ENCODE measurements around the gene ALDH1A1. TPM values are rescaled to one million over a fixed set of nuclear protein-coding genes. Genes with fewer than 3 reads are reported as not detected.

Gene ALDH1A1
- total and polyA plus RNA-seq, 2 donors (not counting 3 experiments of a cell fraction or from before 2014, with no cell fraction given) = 91.1 to 287 TPM

- Histone ChIP-seq H3K27ac (ENCODE audit: insufficient read depth, low read depth, low read length) (no peak overlapping the region), H3K36me3 (ENCODE audit: control insufficient read depth in 2 of 2, extremely low read depth in 1 of 2, insufficient read depth in 2 of 2, low read length in 2 of 2) (peaks cover 0 to 5% of the 10 kb centered on the region in 2 experiments), H3K9me3 (replicated peaks; ENCODE audit: control insufficient read depth, insufficient read depth, low read length) (no peaks in the 10 kb centered on the region), H3K4me1 (ENCODE audit: control insufficient read depth, extremely low read depth, insufficient read depth, low read length) (no peaks in the 10 kb centered on the region), H3K4me3 (replicated peaks in 1 of 3; ENCODE audit: insufficient read depth in 1 of 3, low read depth in 1 of 3, low read length in 3 of 3) (no peak overlapping the region), H3K9me1 (replicated peaks; ENCODE audit: control insufficient read depth, extremely low read depth, insufficient read depth, low read length) (no peaks in the 10 kb centered on the region), H3K79me2 (ENCODE audit: control insufficient read depth, insufficient read depth, low read length) (no peaks in the 10 kb centered on the region), H3K9ac (replicated peaks; ENCODE audit: extremely low read depth, insufficient read depth, low read length) (no peak overlapping the region), H2AFZ (ENCODE audit: low read depth, low read length) (no peak overlapping the region), H3K27me3 (ENCODE audit: control insufficient read depth in 2 of 2, insufficient read depth in 2 of 2, low read length in 2 of 2) (no peaks in the 10 kb centered on the region), H3K4me2 (ENCODE audit: insufficient read depth, low read length) (no peak overlapping the region), H4K20me1 (replicated peaks; ENCODE audit: control insufficient read depth, extremely low read depth, insufficient read depth, low read length) (no peaks in the 10 kb centered on the region)
- ChIA-PET CTCF (no interaction called here), POLR2A (no interaction called here)
- no TSS peak for BruUV-seq (replicated peaks)
- TF ChIP-seq CTCF (IDR thresholded peaks at IDR 0.05; ENCODE audit: extremely low read depth in 1 of 2, insufficient read depth in 1 of 2, low read depth in 1 of 2, low read length in 2 of 2) (no peak), POLR2AphosphoS5 (IDR thresholded peaks at IDR 0.05; ENCODE audit: insufficient read depth, low read depth, low read length) (no peak), MAX (IDR thresholded peaks at IDR 0.05; ENCODE audit: insufficient read depth, insufficient read length) (no peak), EZH2 (IDR thresholded peaks at IDR 0.05; ENCODE audit: borderline replicate concordance, low read depth, low read length, severe bottlenecking) (no peak), FOS (IDR thresholded peaks at IDR 0.05; ENCODE audit: borderline replicate concordance, insufficient read depth, low read length) (no peak)
- intact Hi-C loops (cut with micrococcal nuclease) = no loop called here
- no peak for FAIRE-seq
- DNase-seq (ENCODE audit: low read depth, low spot score) = no peak
- dilution Hi-C loops (cut with MboI; ENCODE audit: extremely low pct_ligation_motif_present, low sequenced_read_pairs) = no loop called here
Measured at GRCh38 chr9:72904267-72905093, 48.4 kb downstream of the ALDH1A1 start.
